Activated naive CD4-positive, alpha-beta T cell treated with anti-CD3 and anti-CD28 coated beads, Interleukin-2, amount 50 U/mL, for 16 hours (primary cell): Measurements from ENCODE around the gene GRB2.
"Not testable (repeated sequence)": the region's sequence is repeated elsewhere in the genome, so short reads cannot be mapped to it uniquely, and the experiment has no call there.

Experiments
- DNase-seq: peaks from one replicate; pipeline ENCODE4 v3.0.0-alpha.2; 2020

Gene GRB2

GRCh38 chr17:75405365-75406221 is at the start of gene GRB2:
GRB2 (minus strand) TSS chr17:75405678; CDS start chr17:75393628, 12,050 bp downstream.
- peak; percentile 100 for DNase-seq

GRCh38 chr17:75454672-75455071 is 49.2 kb upstream of the GRB2 start:
- not testable (repeated sequence) for DNase-seq

GRCh38 chr17:75454193-75454592 is 48.7 kb upstream of the GRB2 start:
- DNase-seq: no peak

DNA sequence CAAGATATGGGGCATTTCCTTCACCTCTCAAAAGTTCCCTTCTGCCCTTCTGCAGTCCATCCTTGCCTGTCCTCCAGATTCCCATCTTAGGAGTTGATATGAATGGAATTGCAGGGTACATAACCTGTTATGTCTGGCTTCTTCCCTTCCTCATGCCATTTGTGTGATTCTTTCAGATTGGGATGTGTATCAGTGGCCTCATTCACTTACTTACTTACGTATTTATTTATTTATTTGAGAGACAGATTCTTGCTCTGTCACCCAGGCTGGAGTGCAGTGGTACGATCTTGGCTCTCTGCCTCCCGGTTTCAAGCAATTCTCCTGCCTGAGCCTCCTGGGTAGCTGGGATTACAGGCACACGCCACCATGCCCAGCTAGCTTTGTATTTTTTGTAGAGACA is 44.8 kb upstream of the GRB2 start:
- DNase-seq: no peak

DNA sequence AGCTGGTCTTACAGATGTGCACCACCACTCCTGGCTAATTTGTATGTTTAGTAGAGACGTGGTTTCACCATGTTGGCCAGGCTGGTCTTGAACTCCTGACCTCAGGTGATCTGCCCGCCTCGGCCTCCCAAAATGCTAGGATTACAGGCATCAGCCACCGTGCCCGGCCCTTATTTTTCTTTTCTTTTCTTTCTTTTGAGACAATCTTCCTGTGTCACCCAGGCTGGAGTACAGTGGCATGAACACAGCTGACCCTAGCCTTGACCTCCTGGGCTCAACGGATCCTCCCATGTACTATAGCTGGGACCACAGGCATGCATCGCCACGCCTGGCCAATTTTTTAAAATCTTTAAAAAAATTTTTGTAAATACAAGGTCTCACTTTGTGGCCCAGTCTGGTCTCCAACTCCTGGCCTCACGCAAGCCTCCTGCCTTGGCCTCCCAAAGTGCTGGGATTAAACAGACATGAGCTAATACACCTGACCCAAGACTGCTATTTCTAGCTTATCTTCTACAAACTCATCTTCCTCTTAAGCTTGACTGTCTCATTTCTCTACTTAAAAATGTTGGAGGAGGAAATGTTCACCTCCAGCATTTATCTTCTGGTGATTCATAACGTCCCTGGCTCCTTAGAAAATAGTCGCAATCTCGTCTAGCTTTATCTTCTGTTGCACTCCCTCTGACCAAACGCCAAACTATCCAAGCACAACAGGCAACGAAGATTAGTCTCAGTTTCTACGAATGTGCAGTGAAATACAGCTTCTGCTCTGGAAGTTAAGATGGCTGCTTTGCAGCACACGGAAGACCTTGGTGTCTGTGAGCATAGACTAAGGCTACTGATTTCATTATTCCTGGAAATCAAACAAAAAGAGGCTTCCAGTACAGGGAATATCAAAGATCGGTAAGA is 42.7 kb upstream of the GRB2 start:
- no peak for DNase-seq

- not testable (repeated sequence) for DNase-seq
Measured at GRCh38 chr17:75445896-75446295, 40.4 kb upstream of the GRB2 start.

DNA sequence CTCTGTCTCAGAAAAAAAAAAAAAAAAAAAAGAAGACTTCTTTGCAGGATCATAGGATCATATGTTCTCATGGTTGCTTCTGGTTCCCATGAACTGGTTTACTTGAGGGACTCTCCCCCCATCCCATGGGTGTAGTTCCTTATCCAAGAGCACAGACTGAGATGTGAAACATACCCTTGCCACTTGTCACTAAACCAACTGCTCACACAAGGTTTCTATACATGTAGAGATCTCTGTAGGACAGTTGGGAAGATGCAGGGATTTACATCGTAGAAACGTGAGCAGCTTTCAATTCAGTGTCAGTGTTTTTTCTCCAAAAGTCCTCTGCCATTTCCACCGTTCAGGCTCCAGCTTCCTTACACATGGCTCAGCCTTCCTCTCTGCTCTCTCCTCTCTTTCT is 39.8 kb upstream of the GRB2 start:
- DNase-seq: no peak

- no peak for DNase-seq
Measured at GRCh38 chr17:75442168-75443103, 37.0 kb upstream of the GRB2 start.

GRCh38 chr17:75440738-75441448 is 35.4 kb upstream of the GRB2 start:
- no peak for DNase-seq

DNA sequence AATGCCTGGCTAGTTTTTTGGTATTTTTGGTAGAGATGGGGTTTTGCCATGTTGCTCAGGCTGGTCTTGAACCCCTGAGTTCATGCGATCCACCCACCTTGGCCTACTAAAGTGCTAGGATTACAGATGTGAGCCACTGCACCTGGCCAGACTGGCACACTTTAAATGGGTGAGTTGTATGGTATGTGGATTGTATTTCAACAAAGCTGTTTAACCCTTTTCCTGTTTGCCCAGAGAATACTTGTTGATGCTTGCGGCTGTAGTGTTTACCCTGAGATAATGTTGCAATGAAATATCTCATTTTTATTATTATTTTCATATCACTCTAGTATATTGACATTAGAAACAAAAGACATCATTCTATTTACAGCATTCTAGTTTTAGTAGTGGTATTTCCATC is 33.8 kb upstream of the GRB2 start:
- DNase-seq: no peak

DNA sequence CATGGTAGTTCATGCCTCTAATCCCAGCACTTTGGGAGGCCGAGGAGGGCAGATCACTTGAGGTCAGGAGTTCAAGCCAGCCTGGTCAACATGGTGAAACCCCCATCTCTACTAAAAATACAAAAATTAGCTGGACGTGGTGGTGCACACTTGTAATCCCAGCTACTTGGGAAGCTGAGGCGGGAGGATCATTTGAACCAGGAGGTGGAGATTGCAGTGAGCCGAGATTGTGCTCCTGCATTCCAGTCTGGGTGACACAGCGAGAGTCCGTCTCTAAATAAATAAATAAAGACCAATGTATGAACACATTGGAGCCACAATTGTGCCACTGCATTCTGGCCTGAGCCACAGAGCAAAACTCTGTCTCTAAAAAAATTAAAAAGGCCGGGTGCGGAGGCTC is 31.9 kb upstream of the GRB2 start:
- DNase-seq: not testable (repeated sequence)

DNA sequence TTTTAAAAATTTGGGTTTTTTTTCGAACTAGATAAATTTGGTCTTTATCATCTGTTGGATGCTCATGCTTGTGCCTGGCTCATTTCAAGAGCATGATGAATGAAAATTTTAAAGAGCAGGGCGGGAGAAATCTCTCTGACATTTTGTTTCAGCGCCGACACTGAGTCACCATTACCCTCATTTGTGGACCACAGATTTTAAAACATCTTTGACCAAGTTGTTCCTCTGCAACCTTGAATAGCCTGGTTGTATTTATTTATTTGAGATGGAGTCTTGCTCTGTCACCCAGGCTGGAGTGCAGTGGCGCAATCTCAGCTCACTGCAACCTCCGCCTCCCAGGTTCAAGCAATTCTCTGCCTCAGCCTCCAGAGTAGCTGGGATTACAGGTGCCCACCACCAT is 29.0 kb upstream of the GRB2 start:
- DNase-seq: not testable (repeated sequence)

DNA sequence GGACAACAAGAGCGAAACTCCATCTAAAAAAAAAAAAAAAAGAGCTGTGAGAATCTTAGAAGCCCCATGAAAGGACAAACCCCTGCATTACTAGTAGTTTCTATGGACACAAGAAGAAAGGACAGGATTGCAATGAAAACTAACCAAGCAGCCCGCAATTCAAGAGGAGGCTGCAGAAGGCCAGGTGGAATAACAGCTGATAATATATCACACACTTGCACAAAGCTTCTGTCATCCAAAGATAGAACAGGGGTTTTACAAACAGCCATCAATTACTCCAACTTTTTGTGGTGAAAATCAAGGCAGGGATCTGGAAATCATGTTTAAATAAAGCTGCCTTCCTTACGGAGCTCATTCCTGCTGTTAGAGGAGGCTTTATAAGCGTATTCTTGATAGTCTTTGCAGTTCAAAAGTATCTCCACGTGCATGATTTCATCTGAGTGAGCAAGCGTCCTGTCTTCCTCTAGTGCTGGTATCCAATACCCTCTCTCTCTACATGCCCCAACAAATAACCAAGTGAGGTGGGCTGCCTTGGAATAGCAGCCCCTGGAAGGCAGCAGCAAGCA is 27.8 kb upstream of the GRB2 start:
- no peak for DNase-seq

DNA sequence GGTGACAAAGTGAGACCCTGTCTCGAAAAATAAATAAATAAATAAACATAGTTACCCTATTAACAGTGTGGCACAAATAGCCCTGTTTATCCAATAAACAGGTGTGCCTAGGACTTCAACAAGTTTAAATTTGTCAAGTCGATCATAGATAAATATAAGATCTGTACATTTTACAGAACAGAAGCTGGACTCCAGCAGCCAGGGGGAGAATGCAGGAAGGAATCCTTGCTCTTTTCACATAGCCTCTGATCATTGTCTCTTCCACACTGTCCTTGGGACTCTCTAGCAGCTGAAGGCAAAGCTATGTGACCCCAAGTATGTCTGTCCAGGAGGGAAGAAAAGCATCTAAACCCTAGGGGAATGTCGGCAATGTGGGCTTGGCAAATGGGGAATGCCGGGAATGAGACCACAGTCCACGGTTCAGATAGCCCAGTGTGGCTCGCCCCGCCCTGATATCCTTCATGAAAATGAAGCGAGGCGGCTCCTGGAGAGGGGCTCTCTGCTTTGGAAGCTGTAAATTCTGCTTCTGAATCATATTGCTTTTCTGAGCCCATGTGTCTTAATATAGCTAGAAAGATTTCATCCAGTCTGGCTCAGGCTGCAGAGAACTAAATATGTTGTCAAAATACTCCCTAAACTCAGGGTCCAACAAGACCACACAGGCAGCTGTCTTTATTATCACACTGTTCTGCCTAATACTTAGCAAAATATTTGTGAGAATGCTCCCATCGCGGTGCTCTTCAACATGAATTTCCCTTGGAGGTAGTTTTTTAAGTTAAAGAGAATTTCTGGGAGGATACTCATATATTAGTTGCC is 24.9 kb upstream of the GRB2 start:
- DNase-seq: no peak

DNA sequence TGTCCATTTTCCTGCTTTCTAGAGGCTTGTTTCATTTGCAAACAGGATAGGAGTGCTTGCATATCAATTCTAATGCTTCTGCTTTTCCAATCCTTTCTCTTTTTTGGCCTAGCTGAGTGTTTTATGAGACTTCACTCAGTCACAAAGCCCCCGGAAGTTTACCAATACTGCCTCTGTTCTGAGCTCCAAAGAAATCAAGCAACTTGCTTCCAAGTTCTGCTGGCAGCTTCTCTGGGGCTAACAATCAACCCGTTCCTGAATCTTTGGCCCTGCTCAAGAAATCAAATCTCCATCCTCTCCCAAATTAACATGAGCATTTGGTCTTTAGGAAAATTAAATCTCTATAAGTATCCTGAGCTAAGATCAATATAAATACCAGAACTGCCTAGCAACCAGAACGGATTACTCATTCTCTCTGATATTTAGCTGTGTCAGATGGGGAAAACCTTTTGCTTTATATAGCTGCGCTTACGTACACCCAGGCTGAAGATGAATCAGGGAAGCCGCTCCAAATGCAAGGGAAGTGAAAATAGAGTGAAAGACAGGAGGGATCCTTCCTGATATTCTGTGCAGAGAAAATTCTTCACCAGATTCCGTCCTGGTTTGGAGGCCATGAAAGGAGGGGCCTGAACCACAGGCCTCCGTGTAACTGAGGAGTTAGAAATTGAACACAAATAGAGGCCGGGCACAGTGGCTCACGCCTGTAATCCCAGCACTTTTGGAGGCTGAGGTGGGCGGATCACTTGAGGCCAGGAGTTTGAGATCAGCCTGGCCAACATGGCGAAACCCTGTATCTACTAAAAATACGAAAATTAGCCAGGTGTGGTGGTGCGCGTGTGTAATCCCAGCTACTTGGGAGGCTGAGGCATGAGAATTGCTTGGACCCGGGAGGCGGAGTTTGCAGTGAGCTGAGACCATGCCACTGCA is 23.3 kb upstream of the GRB2 start:
- no peak for DNase-seq

DNA sequence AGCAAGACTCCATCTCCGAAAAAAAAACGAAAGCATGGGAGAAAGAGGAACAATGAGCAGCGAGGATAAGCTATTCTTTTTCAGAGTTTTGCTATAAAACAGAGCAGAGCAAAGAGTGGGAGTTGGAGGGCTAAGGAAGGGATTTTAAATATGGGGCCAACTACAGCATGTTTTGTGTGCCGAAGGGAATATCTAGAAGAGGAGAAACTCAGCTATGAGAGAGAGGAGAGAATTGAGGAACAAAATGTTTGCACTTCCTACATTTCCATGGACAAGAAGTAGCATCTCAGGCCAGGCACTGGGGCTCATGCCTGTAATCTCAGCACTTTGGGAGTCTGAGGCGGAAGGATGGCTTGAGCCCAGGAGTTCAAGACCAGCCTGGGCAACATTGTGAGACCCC is 13.1 kb upstream of the GRB2 start:
- DNase-seq: no peak

DNA sequence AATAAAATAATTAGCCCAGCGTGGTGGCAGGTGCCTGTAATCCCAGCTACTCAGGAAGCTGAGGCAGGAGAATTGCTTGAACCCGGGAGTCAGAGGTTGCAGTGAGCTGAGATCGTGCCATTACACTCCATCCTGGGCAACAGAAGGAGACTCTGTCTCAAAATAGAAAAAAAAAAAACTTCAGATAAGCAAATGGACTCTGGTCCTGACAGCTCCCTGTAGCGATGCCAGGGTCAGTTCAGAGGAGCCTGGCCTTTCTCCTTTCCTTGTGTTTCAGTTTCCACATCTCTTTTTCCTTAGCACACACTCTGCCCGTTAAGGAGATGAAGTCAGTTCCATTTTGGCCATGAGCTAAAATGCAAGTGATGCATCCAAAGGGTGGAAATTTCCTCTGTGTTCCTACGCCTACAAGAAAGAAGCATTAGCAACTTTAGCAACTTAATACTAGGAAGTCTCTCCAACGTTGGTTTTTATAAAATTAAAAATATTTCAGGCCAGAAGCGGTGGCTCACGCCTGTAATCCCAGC is 11.6 kb upstream of the GRB2 start:
- DNase-seq: no peak

- no peak for DNase-seq
Measured at GRCh38 chr17:75416006-75416405, 10.5 kb upstream of the GRB2 start.

DNA sequence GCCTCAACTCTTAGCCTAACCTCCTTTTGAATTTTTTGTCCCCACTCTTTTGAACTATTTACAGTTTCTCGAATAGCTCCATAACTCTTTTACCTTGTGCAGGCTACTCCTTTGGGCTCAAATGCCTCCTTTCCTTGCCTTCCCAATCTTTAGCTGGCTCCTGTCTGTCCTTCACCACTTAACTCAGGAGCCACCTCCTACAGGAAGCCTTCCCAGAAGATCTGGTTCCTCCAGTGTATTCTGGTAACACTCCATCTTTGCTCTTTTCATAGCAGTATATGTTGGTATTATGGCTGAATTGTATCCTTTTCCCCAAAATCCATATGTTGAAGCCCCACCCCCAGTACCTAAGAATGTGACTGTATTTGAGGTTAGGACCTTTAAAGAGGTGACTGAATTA is 9.0 kb upstream of the GRB2 start:
- no peak for DNase-seq
